ENCODE measurements around the gene PNMT.
"Not testable (repeated sequence)": the region's sequence is repeated elsewhere in the genome, so short reads cannot be mapped to it uniquely, and the experiment has no call there.

The PNMT gene

GRCh38 chr17:39700148-39700987 lies 32.1 kb downstream of the PNMT start:
- Mint-ChIP-seq H3K27me3 (peaks cover 55% of the 10 kb centered on the region), H3K27ac (no peak overlapping the region), H3K4me1 (peaks cover 27% of the 10 kb centered on the region), H3K9me3 (no peaks in the 10 kb centered on the region), H3K4me3 (no peak overlapping the region)
- no peak for DNase-seq
- peak; percentile 42 for ATAC-seq

GRCh38 chr17:39701012-39701783 lies 32.9 kb downstream of the PNMT start:
- ATAC-seq: no peak
- DNase-seq: no peak
- Mint-ChIP-seq H3K27me3 (peaks cover 55% of the 10 kb centered on the region), H3K9me3 (no peaks in the 10 kb centered on the region), H3K27ac (no peak overlapping the region), H3K4me3 (no peak overlapping the region), H3K4me1 (peaks cover 27% of the 10 kb centered on the region)

GRCh38 chr17:39701784-39702422 lies 33.6 kb downstream of the PNMT start:
- Mint-ChIP-seq H3K27me3 (peaks cover 55% of the 10 kb centered on the region), H3K4me3 (no peak overlapping the region), H3K4me1 (peaks cover 34% of the 10 kb centered on the region), H3K9me3 (no peaks in the 10 kb centered on the region), H3K27ac (no peak overlapping the region)
- no peak for ATAC-seq
- no peak for DNase-seq

GRCh38 chr17:39702901-39703893 lies 34.9 kb downstream of the PNMT start:
- ATAC-seq: peak; percentile 71
- H3K4me3 Mint-ChIP-seq: no peak overlapping the region
- H3K4me1 Mint-ChIP-seq: peaks cover 42% of the 10 kb centered on the region
- no peak for DNase-seq
- H3K27ac Mint-ChIP-seq: no peak overlapping the region
- peaks cover 53% of the 10 kb centered on the region for H3K27me3 Mint-ChIP-seq
- no peaks in the 10 kb centered on the region for H3K9me3 Mint-ChIP-seq

GRCh38 chr17:39703913-39704312 lies 35.7 kb downstream of the PNMT start:
- DNase-seq (no peak), ATAC-seq (no peak)
- H3K9me3 Mint-ChIP-seq: no peaks in the 10 kb centered on the region
- H3K27me3 Mint-ChIP-seq: peaks cover 46% of the 10 kb centered on the region
- H3K4me3 Mint-ChIP-seq: no peak overlapping the region
- no peak overlapping the region for H3K27ac Mint-ChIP-seq
- H3K4me1 Mint-ChIP-seq: peaks cover 42% of the 10 kb centered on the region

- no peak for DNase-seq
- Mint-ChIP-seq H3K4me3 (no peak overlapping the region), H3K27me3 (peaks cover 35% of the 10 kb centered on the region), H3K9me3 (no peaks in the 10 kb centered on the region), H3K4me1 (peaks cover 35% of the 10 kb centered on the region), H3K27ac (no peak overlapping the region)
- no peak for ATAC-seq
Observed at GRCh38 chr17:39704821-39705551, 36.7 kb downstream of the PNMT start.

GRCh38 chr17:39705786-39706348 lies 37.6 kb downstream of the PNMT start:
- no peaks in the 10 kb centered on the region for H3K9me3 Mint-ChIP-seq
- no peak overlapping the region for H3K4me3 Mint-ChIP-seq
- peaks cover 27% of the 10 kb centered on the region for H3K4me1 Mint-ChIP-seq
- peaks cover 26% of the 10 kb centered on the region for H3K27me3 Mint-ChIP-seq
- ATAC-seq: no peak
- no peak overlapping the region for H3K27ac Mint-ChIP-seq
- no peak for DNase-seq

GRCh38 chr17:39706383-39706782 lies 38.1 kb downstream of the PNMT start:
- Mint-ChIP-seq H3K4me3 (no peak overlapping the region), H3K9me3 (no peaks in the 10 kb centered on the region), H3K27ac (no peak overlapping the region), H3K27me3 (peaks cover 21% of the 10 kb centered on the region), H3K4me1 (peaks cover 24% of the 10 kb centered on the region)
- ATAC-seq: no peak
- DNase-seq: no peak

GRCh38 chr17:39706921-39707337 lies 38.7 kb downstream of the PNMT start:
- H3K27me3 Mint-ChIP-seq: peaks cover 16% of the 10 kb centered on the region
- peak overlapping the region in 1 of 2 donors; percentile 62 for H3K27ac Mint-ChIP-seq
- H3K4me1 Mint-ChIP-seq: peaks cover 24% of the 10 kb centered on the region
- H3K9me3 Mint-ChIP-seq: no peaks in the 10 kb centered on the region
- ATAC-seq: peak; percentile 44
- H3K4me3 Mint-ChIP-seq: no peak overlapping the region
- no peak for DNase-seq

- Mint-ChIP-seq H3K9me3 (no peaks in the 10 kb centered on the region), H3K4me3 (no peak overlapping the region), H3K27me3 (no peaks in the 10 kb centered on the region), H3K4me1 (peaks cover 15% of the 10 kb centered on the region), H3K27ac (no peak overlapping the region)
- no peak for DNase-seq
- ATAC-seq: peak; percentile 35
Observed at GRCh38 chr17:39709319-39709997, 41.2 kb downstream of the PNMT start.

GRCh38 chr17:39709998-39710964 lies 42.0 kb downstream of the PNMT start:
- ATAC-seq (no peak), DNase-seq (no peak)
- H3K27ac Mint-ChIP-seq: no peak overlapping the region
- H3K27me3 Mint-ChIP-seq: no peaks in the 10 kb centered on the region
- peaks cover 15% of the 10 kb centered on the region for H3K4me1 Mint-ChIP-seq
- H3K9me3 Mint-ChIP-seq: no peaks in the 10 kb centered on the region
- no peak overlapping the region for H3K4me3 Mint-ChIP-seq

- not testable (repeated sequence) for DNase-seq, H3K9me3 Mint-ChIP-seq, ATAC-seq, H3K4me3 Mint-ChIP-seq, H3K27ac Mint-ChIP-seq, H3K27me3 Mint-ChIP-seq
- peaks cover 15% of the 10 kb centered on the region for H3K4me1 Mint-ChIP-seq
Observed at GRCh38 chr17:39711071-39711470, 42.8 kb downstream of the PNMT start.

- H3K27ac Mint-ChIP-seq: no peak overlapping the region
- peaks cover 9% of the 10 kb centered on the region for H3K4me1 Mint-ChIP-seq
- H3K4me3 Mint-ChIP-seq: no peak overlapping the region
- ATAC-seq: no peak
- H3K27me3 Mint-ChIP-seq: no peaks in the 10 kb centered on the region
- DNase-seq: no peak
- H3K9me3 Mint-ChIP-seq: no peaks in the 10 kb centered on the region
Observed at GRCh38 chr17:39711851-39712250, 43.6 kb downstream of the PNMT start.
